ENCODE results near the gene SLC46A1. TPM values are rescaled to one million over a fixed set of nuclear protein-coding genes. Genes with fewer than 3 reads are reported as not detected.
"Not testable (repeated sequence)": the region's sequence is repeated elsewhere in the genome, so short reads cannot be mapped to it uniquely, and the experiment has no call there.

SLC46A1 gene
- polyA plus RNA-seq, 3 donors = 1.5 to 6.3 (median 1.7) TPM

- Mint-ChIP-seq H3K36me3 (no peaks in the 10 kb centered on the region), H3K9me3 (peaks cover 0 to 3% (median 0%) of the 10 kb centered on the region in 7 donors), H3K4me3 (no peak overlapping the region), H3K4me1 (peaks cover 9% of the 10 kb centered on the region), H3K27me3 (ENCODE audit: low read depth in 3 of 3) (peaks cover 0 to 11% (median 3%) of the 10 kb centered on the region in 3 donors), H3K27ac (no peak overlapping the region)
- DNase-seq = no peak
- no CpG with 5 or more reads among the region's 1 CpG for WGBS (ENCODE audit: insufficient coverage)
- H4K20me1 ChIP-seq (ENCODE audit: insufficient read depth, low read length) = no peaks in the 10 kb centered on the region
- no peak overlapping the region for H3K4me3 ChIP-seq (replicated peaks in 1 of 3; ENCODE audit: low read depth in 2 of 3, low read length in 3 of 3)
- no peak overlapping the region for H3K4me2 ChIP-seq (replicated peaks; ENCODE audit: extremely low read depth, low read length, poor library complexity, severe bottlenecking)
- TF ChIP-seq CTCF (IDR thresholded peaks at IDR 0.05) = no peak
- no peak overlapping the region for H3K9ac ChIP-seq (ENCODE audit: insufficient read depth, low read length, poor library complexity, severe bottlenecking)
- no peaks in the 10 kb centered on the region for H3K36me3 ChIP-seq (replicated peaks in 1 of 2; ENCODE audit: control insufficient read depth in 1 of 2, insufficient read depth in 2 of 2, low read length in 2 of 2)
- intact Hi-C loops (cut with micrococcal nuclease) = no loop called here
- no peaks in the 10 kb centered on the region for H3K79me2 ChIP-seq (ENCODE audit: insufficient read depth, low read length)
- no peak overlapping the region for H2AFZ ChIP-seq (ENCODE audit: insufficient read depth, low read depth, low read length, poor library complexity, severe bottlenecking)
- H3K27me3 ChIP-seq (ENCODE audit: control insufficient read depth in 2 of 2, insufficient read depth in 2 of 2, low read length in 2 of 2) = peaks cover 0 to 2% of the 10 kb centered on the region in 2 donors
- H3K9me3 ChIP-seq (replicated peaks in 1 of 2; ENCODE audit: control insufficient read depth in 1 of 2, insufficient read depth in 1 of 2, low read length in 2 of 2) = no peaks in the 10 kb centered on the region
- no peaks in the 10 kb centered on the region for H3K4me1 ChIP-seq (ENCODE audit: control insufficient read depth in 1 of 2, insufficient read depth in 2 of 2, low read length in 2 of 2)
- H3K27ac ChIP-seq (ENCODE audit: low read depth in 1 of 2, low read length in 2 of 2) = no peak overlapping the region
Observed at GRCh38 chr17:28433721-28434120, 27.7 kb upstream of the SLC46A1 start.

GRCh38 chr17:28427982-28428381 lies 22.0 kb upstream of the SLC46A1 start:
- H3K4me1 Mint-ChIP-seq; H3K27me3 ChIP-seq (ENCODE audit: control insufficient read depth in 2 of 2, insufficient read depth in 2 of 2, low read length in 2 of 2); H3K9me3 Mint-ChIP-seq; H3K79me2 ChIP-seq (ENCODE audit: insufficient read depth, low read length); H3K4me2 ChIP-seq (replicated peaks; ENCODE audit: extremely low read depth, low read length, poor library complexity, severe bottlenecking); DNase-seq; H4K20me1 ChIP-seq (ENCODE audit: insufficient read depth, low read length); H3K4me3 ChIP-seq (replicated peaks in 1 of 3; ENCODE audit: low read depth in 2 of 3, low read length in 3 of 3); H3K27me3 Mint-ChIP-seq (ENCODE audit: low read depth in 3 of 3); H3K4me1 ChIP-seq (ENCODE audit: control insufficient read depth in 1 of 2, insufficient read depth in 2 of 2, low read length in 2 of 2); H3K27ac ChIP-seq (ENCODE audit: low read depth in 1 of 2, low read length in 2 of 2); H3K4me3 Mint-ChIP-seq; H3K9ac ChIP-seq (ENCODE audit: insufficient read depth, low read length, poor library complexity, severe bottlenecking); H3K36me3 ChIP-seq (replicated peaks in 1 of 2; ENCODE audit: control insufficient read depth in 1 of 2, insufficient read depth in 2 of 2, low read length in 2 of 2); H3K27ac Mint-ChIP-seq; H3K9me3 ChIP-seq (replicated peaks in 1 of 2; ENCODE audit: control insufficient read depth in 1 of 2, insufficient read depth in 1 of 2, low read length in 2 of 2); H2AFZ ChIP-seq (ENCODE audit: insufficient read depth, low read depth, low read length, poor library complexity, severe bottlenecking); H3K36me3 Mint-ChIP-seq; intact Hi-C loops (cut with micrococcal nuclease): not testable (repeated sequence)
- no CpG with 5 or more reads among the region's 4 CpGs for WGBS (ENCODE audit: insufficient coverage)

All from CD14-positive monocyte (primary cell).